Measurements from ENCODE around the gene C1QTNF8. TPM values are rescaled to one million over a fixed set of nuclear protein-coding genes. Genes with fewer than 3 reads are reported as not detected.

The C1QTNF8 gene
- total and polyA plus RNA-seq, 2 of the 8 experiments (the other 6 are each of a cell fraction or from before 2014, with no cell fraction given), result not detected

- Histone ChIP-seq H3K9ac (replicated peaks in 1 of 4; ENCODE audit: extremely low read depth in 1 of 4, low read depth in 3 of 4, low read length in 3 of 4) (no peak overlapping the region), H2BK5ac (ENCODE audit: low read depth, low read length) (no peak overlapping the region), H3K9me3 (ENCODE audit: insufficient read depth in 2 of 2, low read depth in 1 of 2, low read length in 1 of 2) (peaks cover under 1 to 4% of the 10 kb centered on the region in 2 experiments; a peak in 2 of 4 replicates), H3K27ac (ENCODE audit: low read depth, low read length) (no peak overlapping the region), H3K36me3 (ENCODE audit: control insufficient read depth in 2 of 4, insufficient read depth in 4 of 4, low read length in 3 of 4) (no peaks in the 10 kb centered on the region), H2AFZ (ENCODE audit: low read length) (no peak overlapping the region), H3K79me2 (ENCODE audit: control insufficient read depth in 1 of 2, insufficient read depth in 2 of 2, low read length in 2 of 2) (no peaks in the 10 kb centered on the region), H3K4me1 (replicated peaks in 1 of 4; ENCODE audit: control insufficient read depth in 3 of 4, insufficient read depth in 4 of 4, low read length in 3 of 4) (peaks cover 0 to 10% (median 5%) of the 10 kb centered on the region in 4 experiments; a peak in 5 of 7 replicates), H4K8ac (ENCODE audit: extremely low read depth, insufficient read depth, low read length) (peak overlapping the region; percentile 79; the same call in 1 of the 2 replicates), H2AK5ac (ENCODE audit: low read depth, low read length) (no peak overlapping the region), H3K23ac (ENCODE audit: insufficient read length) (no peak overlapping the region), H4K5ac (ENCODE audit: insufficient read length, low read depth, low read length) (no peak overlapping the region), H4K20me1 (replicated peaks in 1 of 2; ENCODE audit: control insufficient read depth in 1 of 2, insufficient read depth in 2 of 2, low read length in 2 of 2) (peaks cover 0 to 2% of the 10 kb centered on the region in 2 experiments), H4K91ac (replicated peaks; ENCODE audit: insufficient read length, low read length) (no peak overlapping the region), H3K14ac (ENCODE audit: insufficient read length) (no peak overlapping the region), H2BK120ac (replicated peaks; ENCODE audit: low read depth, low read length) (no peak overlapping the region), H2BK20ac (ENCODE audit: low read length) (no peak overlapping the region), H2BK15ac (ENCODE audit: low read length) (no peak overlapping the region), H3K4me3 (ENCODE audit: extremely low read depth in 1 of 4, insufficient read depth in 2 of 4, low read depth in 3 of 4, low read length in 4 of 4) (no peak overlapping the region), H3K18ac (ENCODE audit: extremely low read depth, low read length) (peak overlapping the region; percentile 13; the same call in 1 of the 2 replicates), H3K79me1 (ENCODE audit: low read depth, low read length) (no peaks in the 10 kb centered on the region), H3K23me2 (ENCODE audit: low read depth, low read length) (no peaks in the 10 kb centered on the region), H3K4ac (replicated peaks; ENCODE audit: insufficient read length, low read depth, low read length) (no peak overlapping the region), H2BK12ac (ENCODE audit: low read depth, low read length) (no peak overlapping the region), H3K56ac (replicated peaks; ENCODE audit: insufficient read length, low read depth, low read length) (no peak overlapping the region), H3K4me2 (ENCODE audit: insufficient read depth in 1 of 2, low read depth in 2 of 2, low read length in 2 of 2) (no peak overlapping the region), H3K27me3 (replicated peaks in 1 of 4; ENCODE audit: control insufficient read depth in 3 of 4, extremely low read depth in 1 of 4, insufficient read depth in 3 of 4, low read length in 3 of 4) (no peaks in the 10 kb centered on the region)
- DNase-seq (ENCODE audit: low read depth in 1 of 2, low spot score in 2 of 2), result no peak
- CTCF ChIA-PET (ENCODE audit: partially characterized antibody), result no interaction called here
- 74% methylated on average over 20 of the region's 38 CpGs; no CpG with 5 or more reads in 1 of the 2 experiments for WGBS, 2 experiments (ENCODE audit: extremely low coverage in 1 of 2, insufficient coverage in 1 of 2, insufficient read length in 1 of 2, insufficient replicate concordance in 2 of 2, low coverage in 1 of 2, low lambda C conversion rate in 2 of 2, missing lambda C conversion rate in 1 of 2)
- POLR2A ChIA-PET (ENCODE audit: partially characterized antibody), result no interaction called here
- TF ChIP-seq GABPA (IDR thresholded peaks at IDR 0.05; ENCODE audit: borderline replicate concordance, insufficient read depth, low read length), result peak; percentile 9; the same call in 1 of the 2 replicates
- TF ChIP-seq SP1 (IDR thresholded peaks at IDR 0.05; ENCODE audit: low read depth, low read length), result no peak
- no peak for FAIRE-seq
These were observed 6.0 kb downstream of the C1QTNF8 start for GRCh38 chr16:1089822-1090619.

Measured in H1 (cell line).